Stimulated activated naive CD4-positive, alpha-beta T cell (primary cell): ENCODE results near the gene CTSA.
A peak's percentile ranks its signal among the peaks of the same experiment; 100 is the strongest.

Experiments used
- DNase-seq, 6 experiments: peaks; one replicate each; lab custom pipeline; 2025; lab: John Stamatoyannopoulos, UW

The CTSA gene

GRCh38 chr20:45890985-45891983 is at the start of gene CTSA, which contains the start of gene NEURL2:
CTSA (plus strand) TSS chr20:45891335; CDS start chr20:45891569, 234 bp downstream.
NEURL2 (minus strand) TSS chr20:45891208; CDS start chr20:45890991, 217 bp downstream.
- peak; percentile 65 to 85 (median 82) for DNase-seq

GRCh38 chr20:45841407-45842129 is 49.6 kb upstream of the CTSA start:
- no peak for DNase-seq

GRCh38 chr20:45842169-45842812 is 48.8 kb upstream of the CTSA start:
- no peak for DNase-seq

- no peak for DNase-seq
Observed at GRCh38 chr20:45843506-45843905, 47.6 kb upstream of the CTSA start.

- no peak for DNase-seq
Observed at GRCh38 chr20:45845452-45845851, 45.7 kb upstream of the CTSA start.

- DNase-seq: no peak
Observed at GRCh38 chr20:45848421-45848820, 42.7 kb upstream of the CTSA start.

- no peak for DNase-seq
Observed at GRCh38 chr20:45848969-45849582, 42.1 kb upstream of the CTSA start.

GRCh38 chr20:45850238-45850637 is 40.9 kb upstream of the CTSA start:
- DNase-seq: no peak

GRCh38 chr20:45850926-45851325 is 40.2 kb upstream of the CTSA start:
- DNase-seq: no peak

- DNase-seq: no peak
Observed at GRCh38 chr20:45851501-45851900, 39.6 kb upstream of the CTSA start.

- DNase-seq: no peak
Observed at GRCh38 chr20:45852326-45852725, 38.8 kb upstream of the CTSA start.

- no peak for DNase-seq
Observed at GRCh38 chr20:45853484-45853883, 37.7 kb upstream of the CTSA start.

- peak; percentile 72 to 98 (median 94) for DNase-seq
Observed at GRCh38 chr20:45857114-45857881, 33.8 kb upstream of the CTSA start, which contains the start of the genes ACOT8 and ZSWIM3. ACOT8 (minus strand) TSS chr20:45857392; CDS start chr20:45857315, 77 bp downstream. ZSWIM3 (plus strand) TSS chr20:45857614; CDS start chr20:45857826, 212 bp downstream.

- peak in 1 of 6 experiments; percentile 52 for DNase-seq
Observed at GRCh38 chr20:45857882-45858216, 33.3 kb upstream of the CTSA start.

GRCh38 chr20:45859916-45860315 is 31.2 kb upstream of the CTSA start:
- no peak for DNase-seq

- no peak for DNase-seq
Observed at GRCh38 chr20:45860560-45861220, 30.4 kb upstream of the CTSA start.

- no peak for DNase-seq
Observed at GRCh38 chr20:45861221-45862075, 29.7 kb upstream of the CTSA start.

- DNase-seq: no peak
Observed at GRCh38 chr20:45863543-45864470, 27.3 kb upstream of the CTSA start.
